K562 treated with DMSO at 1 percent for 48 hours (cell line): ENCODE measurements around the gene NPHP1. TPM values are rescaled to one million over a fixed set of nuclear protein-coding genes. Genes with fewer than 3 reads are reported as not detected.

Experiments used
- total RNA-seq: library from RNA; unstranded; fragments of 300-600 nt; gene quantifications from 2 replicates; pipeline ENCODE4 v1.2.3, GENCODE V29; 2022; ENCODE audit warnings: low replicate concordance; ENCODE audit errors: extremely low read depth

Gene NPHP1
- not detected in 2 replicates for total RNA-seq

GRCh38 chr2:110204408-110205385, at the start of gene NPHP1:
Gene NPHP1 (minus strand): TSS chr2:110205013. CDS start chr2:110204968, 45 bp downstream.

GRCh38 chr2:110211938-110212858, 7.4 kb upstream of the NPHP1 start, which contains the start of gene MTLN:
Gene MTLN (minus strand): TSS chr2:110212547. CDS start chr2:110212525, 22 bp downstream.

DNA sequence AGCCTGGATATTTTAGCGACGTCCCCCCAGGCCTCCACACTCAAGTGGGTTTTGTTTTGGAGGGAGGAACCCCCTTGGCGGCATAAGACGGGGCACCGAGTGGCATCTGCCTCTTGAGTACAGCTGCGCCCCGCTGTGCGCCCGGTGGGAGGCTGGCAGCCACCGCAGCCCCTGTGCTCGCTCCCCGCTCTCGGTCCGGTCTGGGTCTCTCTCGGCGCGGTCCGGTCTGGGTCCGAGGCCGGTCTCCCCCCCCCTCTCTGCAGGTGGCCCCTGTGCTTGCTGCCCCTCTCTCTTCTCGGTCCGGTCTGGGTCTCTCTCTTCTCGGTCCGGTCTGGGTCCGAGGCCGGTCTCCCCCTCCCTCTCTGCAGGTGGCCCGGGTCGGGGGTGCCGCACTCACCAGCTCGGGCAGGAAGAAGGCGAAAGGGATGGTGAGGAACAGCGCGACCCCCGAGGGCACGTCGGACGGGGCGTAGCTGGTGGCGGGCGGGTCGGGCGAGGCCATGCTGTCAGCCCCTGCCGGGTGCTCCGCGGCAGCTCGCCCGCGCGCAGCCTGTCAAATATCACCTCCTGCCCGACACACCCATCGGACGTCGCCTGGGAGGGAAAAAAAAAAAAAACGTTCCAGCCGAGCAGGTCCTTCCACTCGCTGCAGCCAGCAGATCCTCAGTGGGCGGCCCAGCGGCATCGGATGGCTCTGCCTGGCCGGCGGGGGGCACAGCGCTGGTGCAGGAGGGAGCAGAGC, 89.4 kb downstream of the NPHP1 start, which contains the start of gene MALL:
TSS of gene MALL (minus strand) at position 532 of the 742 bp plus-strand sequence. CDS start at position 502, 30 bp downstream.

Other genes starting within 250 kb of the NPHP1 start
- gene MALL, start 89.2 kb downstream of the NPHP1 start, total RNA-seq, result not detected in 2 replicates
- not detected in 2 replicates for gene MTLN, start 7.5 kb upstream of the NPHP1 start, total RNA-seq